GM21529 (cell line): Measurements from ENCODE around the gene FAAP24.
"Not testable (repeated sequence)": the region's sequence is repeated elsewhere in the genome, so short reads cannot be mapped to it uniquely, and the experiment has no call there.

ENCODE experiments used
- ATAC-seq: cut with Tn5 transposase; IDR thresholded peaks from one replicate; pipeline ENCODE4 v1.9.1; 2021; ENCODE audit not compliant: unreplicated experiment

Gene FAAP24

GRCh38 chr19:32971715-32972540 is at the start of gene FAAP24, which contains the start of gene CEP89:
FAAP24 (plus strand) TSS chr19:32972242; CDS start chr19:32973197, 955 bp downstream.
CEP89 (minus strand) TSS chr19:32971958; CDS start chr19:32971874, 84 bp downstream.
- ATAC-seq: peak; percentile 99

GRCh38 chr19:32924200-32924599 is 47.8 kb upstream of the FAAP24 start:
- ATAC-seq: no peak

GRCh38 chr19:32928806-32929205 is 43.2 kb upstream of the FAAP24 start:
- ATAC-seq: no peak

- ATAC-seq: no peak
These were observed 41.5 kb upstream of the FAAP24 start for GRCh38 chr19:32930567-32930966.

- ATAC-seq: no peak
These were observed 38.5 kb upstream of the FAAP24 start for GRCh38 chr19:32933571-32933970.

GRCh38 chr19:32935629-32936028 is 36.4 kb upstream of the FAAP24 start:
- ATAC-seq: no peak

GRCh38 chr19:32936065-32936464 is 36.0 kb upstream of the FAAP24 start:
- no peak for ATAC-seq

- ATAC-seq: not testable (repeated sequence)
These were observed 30.8 kb upstream of the FAAP24 start for GRCh38 chr19:32941273-32941672.

- ATAC-seq: no peak
These were observed 26.8 kb upstream of the FAAP24 start for GRCh38 chr19:32945260-32945659.

GRCh38 chr19:32966750-32967149 is 5.3 kb upstream of the FAAP24 start:
- no peak for ATAC-seq

- no peak for ATAC-seq
These were observed 2.5 kb upstream of the FAAP24 start for GRCh38 chr19:32969549-32969948.

- ATAC-seq: no peak
These were observed 938 bp upstream of the FAAP24 start for GRCh38 chr19:32971012-32971595.

- no peak for ATAC-seq
These were observed 4.3 kb downstream of the FAAP24 start for GRCh38 chr19:32976223-32976805.

GRCh38 chr19:32977280-32977679 is 5.2 kb downstream of the FAAP24 start:
- ATAC-seq: no peak

GRCh38 chr19:32977813-32978212 is 5.8 kb downstream of the FAAP24 start:
- ATAC-seq: not testable (repeated sequence)

GRCh38 chr19:32979807-32980206 is 7.8 kb downstream of the FAAP24 start:
- ATAC-seq: not testable (repeated sequence)

GRCh38 chr19:32982488-32982887 is 10.4 kb downstream of the FAAP24 start:
- ATAC-seq: not testable (repeated sequence)

- not testable (repeated sequence) for ATAC-seq
These were observed 16.2 kb downstream of the FAAP24 start for GRCh38 chr19:32988254-32988653.

GRCh38 chr19:32988724-32989123 is 16.7 kb downstream of the FAAP24 start:
- no peak for ATAC-seq

- ATAC-seq: not testable (repeated sequence)
These were observed 23.9 kb downstream of the FAAP24 start for GRCh38 chr19:32995966-32996365.

GRCh38 chr19:32997061-32997464 is 25.0 kb downstream of the FAAP24 start:
- not testable (repeated sequence) for ATAC-seq
